HG03460 (cell line): ENCODE data around the gene PPP1R12B.
"Not testable (repeated sequence)": the region's sequence is repeated elsewhere in the genome, so short reads cannot be mapped to it uniquely, and the experiment has no call there.

Experiments
- ATAC-seq: cut with Tn5 transposase; IDR thresholded peaks from one replicate; pipeline ENCODE4 v1.9.1; 2021; ENCODE audit not compliant: unreplicated experiment

PPP1R12B gene

GRCh38 chr1:202578001-202578504, 229.6 kb downstream of the PPP1R12B start:
- no peak for ATAC-seq

- ATAC-seq = no peak
These were observed 230.1 kb downstream of the PPP1R12B start for GRCh38 chr1:202578565-202578964.

GRCh38 chr1:202579806-202580205, 231.3 kb downstream of the PPP1R12B start:
- ATAC-seq = no peak

GRCh38 chr1:202580619-202581018, 232.1 kb downstream of the PPP1R12B start:
- no peak for ATAC-seq

- ATAC-seq = not testable (repeated sequence)
These were observed 233.9 kb downstream of the PPP1R12B start for GRCh38 chr1:202582350-202582749.

GRCh38 chr1:202584707-202585589, 236.4 kb downstream of the PPP1R12B start:
- ATAC-seq = no peak

- ATAC-seq = no peak
These were observed 237.1 kb downstream of the PPP1R12B start for GRCh38 chr1:202585590-202585933.

GRCh38 chr1:202586018-202586821, 237.7 kb downstream of the PPP1R12B start:
- ATAC-seq = no peak

- ATAC-seq = no peak
These were observed 238.4 kb downstream of the PPP1R12B start for GRCh38 chr1:202586871-202587270.

- ATAC-seq = no peak
These were observed 239.5 kb downstream of the PPP1R12B start for GRCh38 chr1:202587859-202588485.

GRCh38 chr1:202588503-202589189, 240.1 kb downstream of the PPP1R12B start:
- ATAC-seq = no peak

- ATAC-seq = no peak
These were observed 240.9 kb downstream of the PPP1R12B start for GRCh38 chr1:202589190-202589930.

GRCh38 chr1:202590126-202590525, 241.6 kb downstream of the PPP1R12B start:
- ATAC-seq = no peak

- ATAC-seq = no peak
These were observed 242.5 kb downstream of the PPP1R12B start for GRCh38 chr1:202590975-202591411.

GRCh38 chr1:202591515-202591914, 243.0 kb downstream of the PPP1R12B start:
- no peak for ATAC-seq

GRCh38 chr1:202592146-202592545, 243.6 kb downstream of the PPP1R12B start:
- no peak for ATAC-seq

GRCh38 chr1:202593845-202594244, 245.3 kb downstream of the PPP1R12B start:
- no peak for ATAC-seq

- no peak for ATAC-seq
These were observed 248.1 kb downstream of the PPP1R12B start for GRCh38 chr1:202596638-202597037.

GRCh38 chr1:202597090-202597761, 248.7 kb downstream of the PPP1R12B start:
- ATAC-seq = no peak
